Mesendoderm (in vitro differentiated cells): ENCODE data around the gene CCNT1.

ENCODE experiments used
- DNase-seq: peaks from one replicate; pipeline ENCODE4 v3.0.0; 2013
- H2AK5ac ChIP-seq: 2 replicates; pipeline ENCODE4 v1.6.1; 2013; ENCODE audit warnings: low read length, inconsistent platforms
- H2BK120ac ChIP-seq: 2 replicates; pipeline ENCODE4 v1.6.1; 2013; ENCODE audit warnings: low read depth, mild to moderate bottlenecking, low read length, moderate library complexity, mixed read lengths
- H2BK15ac ChIP-seq: replicated peaks from 2 replicates; pipeline ENCODE4 v1.6.1; 2013; ENCODE audit warnings: low read depth, mild to moderate bottlenecking, moderate library complexity
- H2BK5ac ChIP-seq: 2 replicates; pipeline ENCODE4 v1.6.1; 2013; ENCODE audit warnings: low read length, inconsistent platforms
- H3K18ac ChIP-seq: 2 replicates; pipeline ENCODE4 v1.6.1; 2013; ENCODE audit warnings: mild to moderate bottlenecking, low read length, mixed read lengths
- H3K23ac ChIP-seq: one replicate; pipeline ENCODE4 v1.6.1; 2013; ENCODE audit warnings: low read length
- H3K27ac ChIP-seq: 2 replicates; pipeline ENCODE4 v1.5.1; 2013; ENCODE audit warnings: low read depth, mild to moderate bottlenecking, inconsistent platforms, low read length, moderate library complexity
- H3K27me3 ChIP-seq: 2 replicates; pipeline ENCODE4 v1.6.1; 2013; ENCODE audit warnings: low read length, control low read depth, mild to moderate bottlenecking, inconsistent platforms; ENCODE audit not compliant: insufficient read depth, poor library complexity
- H3K36me3 ChIP-seq: 2 replicates; pipeline ENCODE4 v1.6.1; 2013; ENCODE audit warnings: low read length, inconsistent platforms; ENCODE audit not compliant: control insufficient read depth, insufficient read depth
- H3K4ac ChIP-seq: one replicate; pipeline ENCODE4 v1.6.1; 2013; ENCODE audit warnings: low read depth, mild to moderate bottlenecking, low read length, moderate library complexity
- H3K4me1 ChIP-seq: 2 replicates; pipeline ENCODE4 v1.6.1; 2013; ENCODE audit warnings: low read depth, low read length, inconsistent platforms; ENCODE audit not compliant: control insufficient read depth
- H3K4me2 ChIP-seq: 2 replicates; pipeline ENCODE4 v1.6.1; 2013; ENCODE audit warnings: low read length
- H3K4me3 ChIP-seq: 2 replicates; pipeline ENCODE4 v1.5.1; 2013; ENCODE audit warnings: mild to moderate bottlenecking, low read length
- H3K56ac ChIP-seq: one replicate; pipeline ENCODE4 v1.6.1; 2013; ENCODE audit warnings: low read length
- H3K79me1 ChIP-seq: 2 replicates; pipeline ENCODE4 v1.6.1; 2013; ENCODE audit warnings: low read length, inconsistent platforms
- H3K79me2 ChIP-seq: 2 replicates; pipeline ENCODE4 v1.6.1; 2013; ENCODE audit warnings: mild to moderate bottlenecking, low read length; ENCODE audit not compliant: control insufficient read depth, insufficient read depth
- H3K9ac ChIP-seq: 2 replicates; pipeline ENCODE4 v1.6.1; 2013; ENCODE audit warnings: low read length, inconsistent platforms
- H4K5ac ChIP-seq: one replicate; pipeline ENCODE4 v1.6.1; 2013; ENCODE audit warnings: low read length
- H4K8ac ChIP-seq: one replicate; pipeline ENCODE4 v1.6.1; 2013; ENCODE audit warnings: low read depth, mild to moderate bottlenecking, control low read depth, low read length, moderate library complexity
- WGBS: extraction: QIAGEN DNeasy Blood & Tissue Kit; methylation state at CpG from one replicate; pipeline ENCODE4 v1.1.7; 2013; ENCODE audit warnings: low lambda C conversion rate, missing lambda C conversion rate; ENCODE audit not compliant: insufficient coverage; ENCODE audit errors: extremely low coverage; 5-methylcytosine and 5-hydroxymethylcytosine counted together

The CCNT1 gene

GRCh38 chr12:48691826-48692487 is 24.6 kb downstream of the CCNT1 start:
- Histone ChIP-seq H2BK15ac (no peak overlapping the region), H3K4ac (no peak overlapping the region), H3K4me3 (no peak overlapping the region), H4K8ac (no peak overlapping the region), H4K5ac (no peak overlapping the region), H3K27me3 (no peaks in the 10 kb centered on the region), H2BK5ac (no peak overlapping the region), H3K4me2 (no peak overlapping the region), H3K36me3 (peaks cover 11% of the 10 kb centered on the region), H3K79me2 (peaks cover 3% of the 10 kb centered on the region), H3K9ac (no peak overlapping the region), H3K27ac (no peak overlapping the region), H3K79me1 (peaks cover 7% of the 10 kb centered on the region), H3K23ac (no peak overlapping the region), H2AK5ac (no peak overlapping the region), H3K18ac (no peak overlapping the region), H3K56ac (no peak overlapping the region), H3K4me1 (no peaks in the 10 kb centered on the region), H2BK120ac (no peak overlapping the region)
- no CpG with 5 or more reads among the region's 2 CpGs for WGBS
- no peak for DNase-seq

GRCh38 chr12:48690990-48691389 is 25.5 kb downstream of the CCNT1 start:
- Histone ChIP-seq H3K56ac (no peak overlapping the region), H2AK5ac (no peak overlapping the region), H3K18ac (no peak overlapping the region), H3K79me1 (peaks cover 7% of the 10 kb centered on the region), H3K23ac (no peak overlapping the region), H3K36me3 (peaks cover 11% of the 10 kb centered on the region), H2BK120ac (no peak overlapping the region), H4K5ac (no peak overlapping the region), H3K27ac (no peak overlapping the region), H3K79me2 (peaks cover 3% of the 10 kb centered on the region), H3K27me3 (no peaks in the 10 kb centered on the region), H3K4me2 (no peak overlapping the region), H3K9ac (no peak overlapping the region), H2BK15ac (no peak overlapping the region), H4K8ac (no peak overlapping the region), H3K4me3 (no peak overlapping the region), H3K4me1 (peaks cover 3% of the 10 kb centered on the region), H2BK5ac (no peak overlapping the region), H3K4ac (no peak overlapping the region)
- no CpG with 5 or more reads among the region's 4 CpGs for WGBS
- no peak for DNase-seq

- Histone ChIP-seq H3K56ac (no peak overlapping the region), H3K36me3 (peaks cover 9% of the 10 kb centered on the region), H3K79me2 (peaks cover 3% of the 10 kb centered on the region), H3K4me3 (no peak overlapping the region), H2BK15ac (no peak overlapping the region), H3K27me3 (no peaks in the 10 kb centered on the region), H2AK5ac (no peak overlapping the region), H3K23ac (no peak overlapping the region), H2BK120ac (no peak overlapping the region), H4K5ac (no peak overlapping the region), H3K27ac (no peak overlapping the region), H3K79me1 (peaks cover 5% of the 10 kb centered on the region), H3K18ac (no peak overlapping the region), H4K8ac (no peak overlapping the region), H2BK5ac (no peak overlapping the region), H3K4me1 (peaks cover 3% of the 10 kb centered on the region), H3K4me2 (no peak overlapping the region), H3K9ac (no peak overlapping the region), H3K4ac (no peak overlapping the region)
- no peak for DNase-seq
- no CpG with 5 or more reads among the region's 4 CpGs for WGBS
Observed at GRCh38 chr12:48690436-48690835, 26.1 kb downstream of the CCNT1 start.

GRCh38 chr12:48688836-48689235 is 27.7 kb downstream of the CCNT1 start:
- H3K18ac ChIP-seq: no peak overlapping the region
- H3K27ac ChIP-seq: no peak overlapping the region
- H4K5ac ChIP-seq: no peak overlapping the region
- H3K79me1 ChIP-seq: peaks cover 5% of the 10 kb centered on the region
- H3K27me3 ChIP-seq: no peaks in the 10 kb centered on the region
- no peak overlapping the region for H3K4ac ChIP-seq
- no peak overlapping the region for H2BK120ac ChIP-seq
- no CpG with 5 or more reads among the region's 1 CpG for WGBS
- no peak overlapping the region for H3K4me2 ChIP-seq
- no peak overlapping the region for H3K9ac ChIP-seq
- DNase-seq: no peak
- H2AK5ac ChIP-seq: no peak overlapping the region
- no peak overlapping the region for H2BK15ac ChIP-seq
- H3K4me1 ChIP-seq: peaks cover 3% of the 10 kb centered on the region
- H2BK5ac ChIP-seq: no peak overlapping the region
- peaks cover 4% of the 10 kb centered on the region for H3K36me3 ChIP-seq
- no peak overlapping the region for H3K23ac ChIP-seq
- H3K4me3 ChIP-seq: no peak overlapping the region
- H3K56ac ChIP-seq: no peak overlapping the region
- peaks cover 3% of the 10 kb centered on the region for H3K79me2 ChIP-seq
- H4K8ac ChIP-seq: no peak overlapping the region

GRCh38 chr12:48687592-48687991 is 28.9 kb downstream of the CCNT1 start:
- Histone ChIP-seq H4K5ac (no peak overlapping the region), H3K23ac (no peak overlapping the region), H3K27me3 (no peaks in the 10 kb centered on the region), H3K18ac (no peak overlapping the region), H2BK15ac (no peak overlapping the region), H2AK5ac (no peak overlapping the region), H3K36me3 (peaks cover 1% of the 10 kb centered on the region), H3K79me2 (peaks cover 3% of the 10 kb centered on the region), H3K27ac (no peak overlapping the region), H2BK120ac (no peak overlapping the region), H4K8ac (no peak overlapping the region), H3K4ac (no peak overlapping the region), H3K56ac (no peak overlapping the region), H3K9ac (no peak overlapping the region), H3K4me1 (peaks cover 3% of the 10 kb centered on the region), H2BK5ac (no peak overlapping the region), H3K4me2 (no peak overlapping the region), H3K79me1 (peaks cover 5% of the 10 kb centered on the region), H3K4me3 (no peak overlapping the region)
- no CpG with 5 or more reads among the region's 4 CpGs for WGBS
- no peak for DNase-seq
